ENCODE measurements around the gene DYRK3.

Gene DYRK3

GRCh38 chr1:206635080-206635977 is at the start of gene DYRK3:
TSS of gene DYRK3 (plus strand) at chr1:206635536. CDS start at chr1:206635704, 168 bp downstream.
- no peaks in the 10 kb centered on the region for H3K36me3 ChIP-seq (ENCODE audit: insufficient read depth)
- no peaks in the 10 kb centered on the region for H4K20me1 ChIP-seq (ENCODE audit: insufficient read depth)
- H3K27me3 ChIP-seq (ENCODE audit: insufficient read depth, low read depth): peaks cover 6% of the 10 kb centered on the region; the same call in 1 of the 2 replicates
- H3K4me2 ChIP-seq: peak within 1 kb of the TSS; percentile 74
- H3K4me3 ChIP-seq (IDR thresholded peaks at IDR 0.05; ENCODE audit: insufficient read depth, low read depth, low read length): peak within 1 kb of the TSS; percentile 81
- TF ChIP-seq CTCF (conservative IDR thresholded peaks at IDR 0.05; ENCODE audit: low read depth, low read length): no peak
- H3K9ac ChIP-seq: no peak within 1 kb of the TSS; the same call in 1 of the 2 replicates
- H3K79me2 ChIP-seq (ENCODE audit: insufficient read depth, low read depth): no peaks in the 10 kb centered on the region
- no peak within 1 kb of the TSS for H3K27ac ChIP-seq
- H3K4me1 ChIP-seq (ENCODE audit: low read depth, poor library complexity, severe bottlenecking): peaks cover 20% of the 10 kb centered on the region
- peak within 1 kb of the TSS; percentile 94 for H2AFZ ChIP-seq (ENCODE audit: low read depth)

- peaks cover 4% of the 10 kb centered on the region; the same call in 1 of the 2 replicates for H3K79me2 ChIP-seq (ENCODE audit: insufficient read depth, low read depth)
- H2AFZ ChIP-seq (ENCODE audit: low read depth): no peak overlapping the region
- peaks cover 21% of the 10 kb centered on the region; the same call in 1 of the 2 replicates for H3K36me3 ChIP-seq (ENCODE audit: insufficient read depth)
- 0 out of 2 replicates have a peak, but pooled peaks cover 4% of the 10 kb centered on the region for H4K20me1 ChIP-seq (ENCODE audit: insufficient read depth)
- no peak overlapping the region for H3K4me3 ChIP-seq (IDR thresholded peaks at IDR 0.05; ENCODE audit: insufficient read depth, low read depth, low read length)
- H3K27me3 ChIP-seq (ENCODE audit: insufficient read depth, low read depth): no peaks in the 10 kb centered on the region
- TF ChIP-seq CTCF (conservative IDR thresholded peaks at IDR 0.05; ENCODE audit: low read depth, low read length): no peak
- no peak overlapping the region for H3K27ac ChIP-seq
- H3K4me2 ChIP-seq: no peak overlapping the region
- peaks cover 12% of the 10 kb centered on the region for H3K4me1 ChIP-seq (ENCODE audit: low read depth, poor library complexity, severe bottlenecking)
- no peak overlapping the region for H3K9ac ChIP-seq
Measured at GRCh38 chr1:206586501-206587445, 48.6 kb upstream of the DYRK3 start.

GRCh38 chr1:206587904-206588303 is 47.4 kb upstream of the DYRK3 start:
- Histone ChIP-seq H3K79me2 (ENCODE audit: insufficient read depth, low read depth) (no peaks in the 10 kb centered on the region), H2AFZ (ENCODE audit: low read depth) (no peak overlapping the region), H3K27ac (no peak overlapping the region), H3K27me3 (ENCODE audit: insufficient read depth, low read depth) (no peaks in the 10 kb centered on the region), H3K4me2 (no peak overlapping the region), H3K9ac (no peak overlapping the region), H3K4me1 (ENCODE audit: low read depth, poor library complexity, severe bottlenecking) (peaks cover 12% of the 10 kb centered on the region), H3K36me3 (ENCODE audit: insufficient read depth) (peaks cover 21% of the 10 kb centered on the region; the same call in 1 of the 2 replicates), H4K20me1 (ENCODE audit: insufficient read depth) (no peaks in the 10 kb centered on the region), H3K4me3 (IDR thresholded peaks at IDR 0.05; ENCODE audit: insufficient read depth, low read depth, low read length) (no peak overlapping the region)
- no peak for TF ChIP-seq CTCF (conservative IDR thresholded peaks at IDR 0.05; ENCODE audit: low read depth, low read length)

- peaks cover 21% of the 10 kb centered on the region; the same call in 1 of the 2 replicates for H3K36me3 ChIP-seq (ENCODE audit: insufficient read depth)
- TF ChIP-seq CTCF (conservative IDR thresholded peaks at IDR 0.05; ENCODE audit: low read depth, low read length): no peak
- no peaks in the 10 kb centered on the region for H3K27me3 ChIP-seq (ENCODE audit: insufficient read depth, low read depth)
- no peak overlapping the region for H3K27ac ChIP-seq
- H3K79me2 ChIP-seq (ENCODE audit: insufficient read depth, low read depth): no peaks in the 10 kb centered on the region
- H3K9ac ChIP-seq: no peak overlapping the region
- no peaks in the 10 kb centered on the region for H4K20me1 ChIP-seq (ENCODE audit: insufficient read depth)
- H3K4me1 ChIP-seq (ENCODE audit: low read depth, poor library complexity, severe bottlenecking): peaks cover 12% of the 10 kb centered on the region
- no peak overlapping the region for H3K4me3 ChIP-seq (IDR thresholded peaks at IDR 0.05; ENCODE audit: insufficient read depth, low read depth, low read length)
- H2AFZ ChIP-seq (ENCODE audit: low read depth): no peak overlapping the region
- H3K4me2 ChIP-seq: no peak overlapping the region
Measured at GRCh38 chr1:206588492-206588891, 46.8 kb upstream of the DYRK3 start.
